Astrocyte of the hippocampus (primary cell): ENCODE results near the gene ZNF587B.
"Not testable (repeated sequence)": the region's sequence is repeated elsewhere in the genome, so short reads cannot be mapped to it uniquely, and the experiment has no call there.

Experiments
- DNase-seq: peaks from one replicate; pipeline ENCODE4 v3.0.0; 2011; ENCODE audit warnings: low read depth, low spot score

ZNF587B gene

GRCh38 chr19:57830071-57830602 lies at the start of gene ZNF587B:
Gene ZNF587B, plus strand, starts transcription at chr19:57830299. Its CDS starts 230 bp downstream, at chr19:57830529.
- DNase-seq: peak; percentile 79

GRCh38 chr19:57786286-57786685 lies 43.8 kb upstream of the ZNF587B start:
- DNase-seq: no peak

- no peak for DNase-seq
These were observed 43.2 kb upstream of the ZNF587B start for GRCh38 chr19:57786906-57787305.

GRCh38 chr19:57788114-57788692 lies 41.9 kb upstream of the ZNF587B start:
- DNase-seq: no peak

- DNase-seq: no peak
These were observed 40.8 kb upstream of the ZNF587B start for GRCh38 chr19:57789288-57789687.

- DNase-seq: not testable (repeated sequence)
These were observed 33.5 kb upstream of the ZNF587B start for GRCh38 chr19:57796580-57796979.

- DNase-seq: no peak
These were observed 29.4 kb upstream of the ZNF587B start for GRCh38 chr19:57800696-57801095.

- DNase-seq: no peak
These were observed 27.8 kb upstream of the ZNF587B start for GRCh38 chr19:57802269-57802668.

- no peak for DNase-seq
These were observed 26.9 kb upstream of the ZNF587B start for GRCh38 chr19:57803265-57803593.

GRCh38 chr19:57803594-57804325 lies 26.3 kb upstream of the ZNF587B start:
- peak; percentile 95 for DNase-seq

GRCh38 chr19:57807541-57807940 lies 22.6 kb upstream of the ZNF587B start:
- no peak for DNase-seq

- not testable (repeated sequence) for DNase-seq
These were observed 19.4 kb upstream of the ZNF587B start for GRCh38 chr19:57810410-57811295.

- no peak for DNase-seq
These were observed 17.9 kb upstream of the ZNF587B start for GRCh38 chr19:57812226-57812625.

GRCh38 chr19:57812975-57813820 lies 16.9 kb upstream of the ZNF587B start:
- DNase-seq: peak; percentile 21

- DNase-seq: peak; percentile 28
These were observed 16.1 kb upstream of the ZNF587B start for GRCh38 chr19:57813919-57814504.

- DNase-seq: peak; percentile 95
These were observed 15.4 kb upstream of the ZNF587B start, which contains the start of gene ZNF552 for GRCh38 chr19:57814505-57815246. Gene ZNF552, minus strand, starts transcription at chr19:57814913. Its CDS starts 170 bp downstream, at chr19:57814743.

GRCh38 chr19:57815247-57816075 lies 14.6 kb upstream of the ZNF587B start:
- DNase-seq: no peak

- DNase-seq: no peak
These were observed 13.4 kb upstream of the ZNF587B start for GRCh38 chr19:57816652-57817051.

- DNase-seq: no peak
These were observed 12.1 kb upstream of the ZNF587B start for GRCh38 chr19:57817976-57818375.
